DOHH2 (cell line): ENCODE results near the gene KCNJ4.

Source experiments
- H3F3A ChIP-seq: fragments of 200-600 bp; sonication (generic), shearing (Covaris generic); 2 replicates; pipeline ENCODE4 v1.6.0; 2016; ENCODE audit warnings: antibody characterized with exemption, mild to moderate bottlenecking; ENCODE audit not compliant: control insufficient read depth, insufficient read depth
- H3K27ac ChIP-seq: fragments of 200-600 bp; sonication (generic); 2 replicates; pipeline ENCODE4 v1.5.1; 2014; ENCODE audit warnings: low read depth, mild to moderate bottlenecking, low read length, moderate library complexity
- H3K27me3 ChIP-seq: fragments of 200-600 bp; sonication (generic); 2 replicates; pipeline ENCODE4 v1.6.1; 2014; ENCODE audit warnings: mild to moderate bottlenecking, low read length, mixed read lengths; ENCODE audit not compliant: control insufficient read depth
- H3K36me3 ChIP-seq: fragments of 200-600 bp; sonication (generic); 2 replicates; pipeline ENCODE4 v1.6.1; 2014; ENCODE audit warnings: mild to moderate bottlenecking, low read length, moderate library complexity, mixed read lengths; ENCODE audit not compliant: control insufficient read depth
- H3K4me1 ChIP-seq: fragments of 200-600 bp; sonication (generic); 2 replicates; pipeline ENCODE4 v1.6.1; 2014; ENCODE audit warnings: mild to moderate bottlenecking, low read length, mixed read lengths; ENCODE audit not compliant: control insufficient read depth
- H3K4me2 ChIP-seq: fragments of 200-600 bp; sonication (generic); 2 replicates; pipeline ENCODE4 v1.6.0; 2014; ENCODE audit warnings: mild to moderate bottlenecking, low read length, moderate library complexity
- H3K4me3 ChIP-seq: fragments of 200-600 bp; sonication (generic); 2 replicates; pipeline ENCODE4 v1.5.1; 2014; ENCODE audit warnings: mild to moderate bottlenecking, low read length, mixed read lengths
- H3K79me2 ChIP-seq: fragments of 200-600 bp; sonication (generic); 2 replicates; pipeline ENCODE4 v1.6.1; 2014; ENCODE audit warnings: mild to moderate bottlenecking, low read length, mixed read lengths; ENCODE audit not compliant: control insufficient read depth
- H3K9me2 ChIP-seq: fragments of 200-600 bp; sonication (generic); replicated peaks from 2 replicates; pipeline ENCODE4 v1.6.1; 2014; ENCODE audit warnings: mild to moderate bottlenecking, low read length, mixed read lengths; ENCODE audit not compliant: control insufficient read depth
- H3K9me3 ChIP-seq: fragments of 200-600 bp; sonication (generic); 2 replicates; pipeline ENCODE4 v1.6.1; 2014; ENCODE audit warnings: antibody characterized with exemption, low read length, mixed read lengths; ENCODE audit not compliant: control insufficient read depth, insufficient read depth
- H4K20me1 ChIP-seq: fragments of 200-600 bp; sonication (generic); 2 replicates; pipeline ENCODE4 v1.6.0; 2014; ENCODE audit warnings: low read depth, mild to moderate bottlenecking, antibody characterized with exemption, low read length, moderate library complexity; ENCODE audit not compliant: control insufficient read depth, insufficient read depth
- CTCF ChIP-seq: fragments of 200-600 bp; sonication (generic); IDR thresholded peaks from one replicate; pipeline ENCODE4 v1.5.1; 2014; ENCODE audit warnings: antibody characterized with exemption, mild to moderate bottlenecking, low read depth, low read length; ENCODE audit not compliant: poor library complexity, severe bottlenecking
- EZH2phosphoT487 ChIP-seq: fragments of 200-600 bp; sonication (generic); IDR thresholded peaks from 2 replicates; pipeline ENCODE4 v1.6.1; 2017; ENCODE audit warnings: borderline replicate concordance, mild to moderate bottlenecking, antibody characterized with exemption, low read length, moderate library complexity, mixed read lengths

The KCNJ4 gene

GRCh38 chr22:38419858-38420160 is 35.2 kb downstream of the KCNJ4 start:
- Histone ChIP-seq H3K36me3 (no peaks in the 10 kb centered on the region), H3K27me3 (no peaks in the 10 kb centered on the region), H3K27ac (no peak overlapping the region), H4K20me1 (no peaks in the 10 kb centered on the region), H3K4me2 (no peak overlapping the region), H3K4me3 (no peak overlapping the region), H3K4me1 (peaks cover 14% of the 10 kb centered on the region), H3K9me3 (no peaks in the 10 kb centered on the region), H3F3A (no peaks in the 10 kb centered on the region), H3K9me2 (no peaks in the 10 kb centered on the region), H3K79me2 (no peaks in the 10 kb centered on the region)
- TF ChIP-seq EZH2phosphoT487 (no peak), CTCF (no peak)

- TF ChIP-seq CTCF, result no peak
- no peak for TF ChIP-seq EZH2phosphoT487
- no peaks in the 10 kb centered on the region for H3K9me2 ChIP-seq
- H3K4me2 ChIP-seq, result no peak overlapping the region
- no peak overlapping the region for H3K4me3 ChIP-seq
- H3K27ac ChIP-seq, result no peak overlapping the region
- H3F3A ChIP-seq, result no peaks in the 10 kb centered on the region
- no peaks in the 10 kb centered on the region for H3K9me3 ChIP-seq
- H3K36me3 ChIP-seq, result no peaks in the 10 kb centered on the region
- H3K4me1 ChIP-seq, result peaks cover 14% of the 10 kb centered on the region
- no peaks in the 10 kb centered on the region for H3K79me2 ChIP-seq
- H4K20me1 ChIP-seq, result no peaks in the 10 kb centered on the region
- no peaks in the 10 kb centered on the region for H3K27me3 ChIP-seq
These were observed 35.7 kb downstream of the KCNJ4 start for GRCh38 chr22:38419121-38419857.

GRCh38 chr22:38418589-38418988 is 36.4 kb downstream of the KCNJ4 start:
- no peak overlapping the region for H3K27ac ChIP-seq
- H3F3A ChIP-seq, result no peaks in the 10 kb centered on the region
- H3K36me3 ChIP-seq, result no peaks in the 10 kb centered on the region
- no peaks in the 10 kb centered on the region for H3K9me3 ChIP-seq
- TF ChIP-seq EZH2phosphoT487 (no peak), CTCF (no peak)
- no peak overlapping the region for H3K4me2 ChIP-seq
- H3K9me2 ChIP-seq, result no peaks in the 10 kb centered on the region
- peaks cover 10% of the 10 kb centered on the region for H3K4me1 ChIP-seq
- no peaks in the 10 kb centered on the region for H4K20me1 ChIP-seq
- no peaks in the 10 kb centered on the region for H3K27me3 ChIP-seq
- no peak overlapping the region for H3K4me3 ChIP-seq
- H3K79me2 ChIP-seq, result no peaks in the 10 kb centered on the region
